H9 (cell line): ENCODE results near the gene KRTAP12-1. TPM values are rescaled to one million over a fixed set of nuclear protein-coding genes. Genes with fewer than 3 reads are reported as not detected.

Source experiments
- DNase-seq: peaks from one replicate; pipeline ENCODE4 v3.0.0-alpha.2; 2017
- H2AFZ ChIP-seq: one replicate; pipeline ENCODE4 v1.6.1; 2013; ENCODE audit warnings: mild to moderate bottlenecking, low read length, control low read depth, moderate library complexity
- H2AK5ac ChIP-seq: 2 replicates; pipeline ENCODE4 v1.6.1; 2013; ENCODE audit warnings: low read length, control low read depth, mixed read lengths; ENCODE audit not compliant: insufficient read length
- H2BK120ac ChIP-seq: one replicate; pipeline ENCODE4 v1.6.1; 2013; ENCODE audit warnings: low read depth, mild to moderate bottlenecking, low read length, control low read depth, inconsistent platforms; ENCODE audit not compliant: poor library complexity, severe bottlenecking
- H2BK12ac ChIP-seq: 2 replicates; pipeline ENCODE4 v1.6.1; 2013; ENCODE audit warnings: low read length, control low read depth, mixed read lengths, low read depth; ENCODE audit not compliant: insufficient read length
- H2BK15ac ChIP-seq: 2 replicates; pipeline ENCODE4 v1.6.1; 2013; ENCODE audit warnings: low read depth, low read length, control low read depth
- H2BK20ac ChIP-seq: one replicate; pipeline ENCODE4 v1.6.1; 2013; ENCODE audit warnings: low read depth, mild to moderate bottlenecking, low read length, control low read depth, inconsistent platforms; ENCODE audit not compliant: poor library complexity, severe bottlenecking
- H2BK5ac ChIP-seq: 2 replicates; pipeline ENCODE4 v1.6.1; 2013; ENCODE audit warnings: low read length, control low read depth, mixed read lengths; ENCODE audit not compliant: insufficient read length
- H3K14ac ChIP-seq: 2 replicates; pipeline ENCODE4 v1.6.1; 2013; ENCODE audit warnings: low read length, control low read depth; ENCODE audit not compliant: insufficient read depth
- H3K18ac ChIP-seq: 2 replicates; pipeline ENCODE4 v1.6.1; 2013; ENCODE audit warnings: low read depth, mild to moderate bottlenecking, mixed read lengths, low read length, control low read depth; ENCODE audit not compliant: insufficient read length
- H3K23ac ChIP-seq: 2 replicates; pipeline ENCODE4 v1.6.1; 2013; ENCODE audit warnings: low read length, control low read depth, mixed read lengths, low read depth; ENCODE audit not compliant: insufficient read length
- H3K23me2 ChIP-seq: 2 replicates; pipeline ENCODE4 v1.6.1; 2013; ENCODE audit warnings: low read depth, mild to moderate bottlenecking, mixed read lengths, low read length, control low read depth; ENCODE audit not compliant: insufficient read length, poor library complexity, severe bottlenecking
- H3K27ac ChIP-seq: 2 replicates; pipeline ENCODE4 v1.5.1; 2013; ENCODE audit warnings: low read length, control low read depth, mixed read lengths, low read depth; ENCODE audit not compliant: insufficient read length
- H3K27me3 ChIP-seq: 2 replicates; pipeline ENCODE4 v1.6.1; 2013; ENCODE audit warnings: low read length, control low read depth, inconsistent platforms; ENCODE audit not compliant: insufficient read depth
- H3K4ac ChIP-seq: 2 replicates; pipeline ENCODE4 v1.6.1; 2013; ENCODE audit warnings: low read depth, mild to moderate bottlenecking, control low read depth, inconsistent platforms, low read length, moderate library complexity
- H3K4me1 ChIP-seq: 2 replicates; pipeline ENCODE4 v1.6.1; 2013; ENCODE audit warnings: low read length, control low read depth, inconsistent platforms; ENCODE audit not compliant: insufficient read depth
- H3K4me2 ChIP-seq: 2 replicates; pipeline ENCODE4 v1.6.1; 2013; ENCODE audit warnings: low read length, control low read depth, mixed read lengths; ENCODE audit not compliant: insufficient read length, insufficient read depth
- H3K56ac ChIP-seq: 2 replicates; pipeline ENCODE4 v1.6.1; 2013; ENCODE audit warnings: low read depth, mild to moderate bottlenecking, mixed read lengths, low read length, control low read depth; ENCODE audit not compliant: insufficient read length
- H3K79me1 ChIP-seq: 2 replicates; pipeline ENCODE4 v1.6.1; 2013; ENCODE audit warnings: low read depth, mild to moderate bottlenecking, moderate library complexity, low read length, control low read depth, inconsistent platforms; ENCODE audit not compliant: insufficient read depth, poor library complexity, severe bottlenecking
- H3K79me2 ChIP-seq: 2 replicates; pipeline ENCODE4 v1.6.1; 2013; ENCODE audit warnings: low read length, control low read depth, inconsistent platforms; ENCODE audit not compliant: insufficient read depth
- H3K9ac ChIP-seq: 2 replicates; pipeline ENCODE4 v1.6.1; 2013; ENCODE audit warnings: low read length, control low read depth, mixed read lengths; ENCODE audit not compliant: insufficient read length; ENCODE audit errors: extremely low read depth
- H3K9me3 ChIP-seq: one replicate; pipeline ENCODE4 v1.6.1; 2013; ENCODE audit warnings: low read depth, low read length, inconsistent platforms; ENCODE audit not compliant: control insufficient read depth
- H3T11ph ChIP-seq: one replicate; pipeline ENCODE4 v1.6.1; 2013; ENCODE audit warnings: mild to moderate bottlenecking, low read length, control low read depth, inconsistent platforms
- H4K20me1 ChIP-seq: one replicate; pipeline ENCODE4 v1.6.1; 2013; ENCODE audit not compliant: control insufficient read depth, insufficient read length, insufficient read depth
- H4K5ac ChIP-seq: 2 replicates; pipeline ENCODE4 v1.6.1; 2013; ENCODE audit warnings: low read depth, mild to moderate bottlenecking, mixed read lengths, low read length, control low read depth; ENCODE audit not compliant: insufficient read length
- H4K8ac ChIP-seq: replicated peaks from 2 replicates; pipeline ENCODE4 v1.6.1; 2013; ENCODE audit warnings: low read length, control low read depth, mixed read lengths, low read depth; ENCODE audit not compliant: insufficient read length
- H4K91ac ChIP-seq: 2 replicates; pipeline ENCODE4 v1.6.1; 2013; ENCODE audit warnings: low read depth, mild to moderate bottlenecking, moderate library complexity, mixed read lengths, low read length, control low read depth; ENCODE audit not compliant: insufficient read length
- H3K27ac Mint-ChIP-seq, 3 experiments: 2 replicates in 2 of 3; 3 replicates in 1 of 3; pipeline ENCODE4 v1.8.0; 2020 to 2021; ENCODE audit warnings: mixed read lengths in 3 of 3, mild to moderate bottlenecking in 1 of 3, moderate library complexity in 1 of 3
- H3K27me3 Mint-ChIP-seq: 2 replicates; pipeline ENCODE4 v1.8.0; 2021; ENCODE audit warnings: low read depth, mild to moderate bottlenecking, moderate library complexity, mixed read lengths
- H3K36me3 Mint-ChIP-seq, 3 experiments: 2 replicates in 2 of 3; 3 replicates in 1 of 3; pipeline ENCODE4 v1.8.0; 2020 to 2021; ENCODE audit warnings: low read depth in 3 of 3, mixed read lengths in 3 of 3; ENCODE audit not compliant: insufficient read depth in 1 of 3
- H3K4me1 Mint-ChIP-seq, 2 experiments: 2 replicates each; pipeline ENCODE4 v1.8.0; 2020; ENCODE audit warnings: mixed read lengths in 2 of 2
- H3K4me3 Mint-ChIP-seq, 2 experiments: 2 replicates in 1 of 2; 3 replicates in 1 of 2; pipeline ENCODE4 v1.8.0; 2020 to 2021; ENCODE audit warnings: mild to moderate bottlenecking in 2 of 2, mixed read lengths in 2 of 2, moderate library complexity in 1 of 2
- H3K9me3 Mint-ChIP-seq, 2 experiments: 2 replicates in 1 of 2; 3 replicates in 1 of 2; pipeline ENCODE4 v1.8.0; 2020; ENCODE audit warnings: mild to moderate bottlenecking in 2 of 2, mixed read lengths in 2 of 2, moderate library complexity in 1 of 2
- CTCF ChIP-seq: fragments of 200-600 bp; sonication (generic); conservative IDR thresholded peaks from 3 replicates; pipeline ENCODE4 v1.8.0; 2021; ENCODE audit warnings: antibody characterized with exemption, mild to moderate bottlenecking
- WGBS: extraction: QIAGEN DNeasy Blood & Tissue Kit; methylation state at CpG from one replicate; pipeline ENCODE4 v1.1.7; 2013; ENCODE audit warnings: missing lambda C conversion rate, low lambda C conversion rate, mixed read lengths; ENCODE audit not compliant: insufficient read length; ENCODE audit errors: extremely low coverage; 5-methylcytosine and 5-hydroxymethylcytosine counted together
- total RNA-seq: library from RNA; stranded (reverse); gene quantifications from 2 replicates; pipeline ENCODE4 v1.2.1, GENCODE V29; 2021

The KRTAP12-1 gene
- total RNA-seq, 1 experiment from 2014 or later, result not detected

GRCh38 chr21:44684077-44684476, 2.1 kb upstream of the KRTAP12-1 start:
- Histone ChIP-seq H3K4ac (no peak overlapping the region), H4K8ac (no peak overlapping the region), H3T11ph (no peak overlapping the region), H4K5ac (no peak overlapping the region), H3K23ac (no peak overlapping the region), H3K4me2 (no peak overlapping the region), H4K20me1 (no peaks in the 10 kb centered on the region), H3K27ac (no peak overlapping the region), H2BK15ac (no peak overlapping the region), H3K9me3 (no peaks in the 10 kb centered on the region), H2BK5ac (no peak overlapping the region), H3K56ac (no peak overlapping the region), H2BK12ac (no peak overlapping the region), H3K18ac (no peak overlapping the region), H3K79me1 (no peaks in the 10 kb centered on the region), H3K9ac (no peak overlapping the region), H2AFZ (no peak overlapping the region), H2BK120ac (no peak overlapping the region), H3K14ac (no peak overlapping the region), H3K23me2 (no peaks in the 10 kb centered on the region), H2BK20ac (no peak overlapping the region), H3K27me3 (no peaks in the 10 kb centered on the region), H4K91ac (no peak overlapping the region), H2AK5ac (no peak overlapping the region), H3K4me1 (peaks cover 5% of the 10 kb centered on the region; the same call in 1 of the 2 replicates), H3K79me2 (no peaks in the 10 kb centered on the region)
- H3K36me3 Mint-ChIP-seq, result no peaks in the 10 kb centered on the region; a peak in 1 of 7 replicates
- H3K9me3 Mint-ChIP-seq, result peaks cover 0 to 4% of the 10 kb centered on the region in 2 experiments; a peak in 2 of 5 replicates
- H3K4me3 Mint-ChIP-seq, result no peak overlapping the region; a peak in 1 of 5 replicates
- no CpG with 5 or more reads among the region's 7 CpGs for WGBS
- no peak for TF ChIP-seq CTCF
- H3K27me3 Mint-ChIP-seq, result peaks cover 32% of the 10 kb centered on the region
- peaks cover 25 to 27% of the 10 kb centered on the region in 2 experiments for H3K4me1 Mint-ChIP-seq
- no peak for DNase-seq
- H3K27ac Mint-ChIP-seq, result no peak overlapping the region
